ENCODE results near the gene CRIP1.
A peak's percentile ranks its signal among the peaks of the same experiment; 100 is the strongest.

The CRIP1 gene
- 10.8 to 19.0 (median 12.9) reads per million in 4 experiments for total RNA-seq

GRCh38 chr14:105486163-105486973 lies at the start of gene CRIP1:
Gene CRIP1, plus strand, starts transcription at chr14:105486886. Its CDS starts 374 bp downstream, at chr14:105487260.
- DNase-seq: no peak

GRCh38 chr14:105436891-105437722 lies 49.6 kb upstream of the CRIP1 start:
- no peak for DNase-seq

GRCh38 chr14:105437723-105438500 lies 48.8 kb upstream of the CRIP1 start:
- DNase-seq: no peak

GRCh38 chr14:105439179-105439578 lies 47.5 kb upstream of the CRIP1 start:
- no peak for DNase-seq

- no peak for DNase-seq
Measured at GRCh38 chr14:105439710-105440553, 46.8 kb upstream of the CRIP1 start.

- DNase-seq: no peak
Measured at GRCh38 chr14:105440554-105440900, 46.2 kb upstream of the CRIP1 start.

GRCh38 chr14:105440992-105441391 lies 45.7 kb upstream of the CRIP1 start:
- no peak for DNase-seq

- DNase-seq: no peak
Measured at GRCh38 chr14:105442125-105442524, 44.6 kb upstream of the CRIP1 start.

- no peak for DNase-seq
Measured at GRCh38 chr14:105442834-105443233, 43.9 kb upstream of the CRIP1 start.

- DNase-seq: no peak
Measured at GRCh38 chr14:105444859-105445258, 41.8 kb upstream of the CRIP1 start.

GRCh38 chr14:105445290-105445689 lies 41.4 kb upstream of the CRIP1 start:
- no peak for DNase-seq

- DNase-seq: no peak
Measured at GRCh38 chr14:105445901-105446845, 40.5 kb upstream of the CRIP1 start.

- DNase-seq: no peak
Measured at GRCh38 chr14:105446971-105447370, 39.7 kb upstream of the CRIP1 start.

GRCh38 chr14:105447651-105448640 lies 38.7 kb upstream of the CRIP1 start:
- DNase-seq: no peak

- peak; percentile 49 for DNase-seq
Measured at GRCh38 chr14:105448706-105449111, 38.0 kb upstream of the CRIP1 start.

- no peak for DNase-seq
Measured at GRCh38 chr14:105449276-105450122, 37.2 kb upstream of the CRIP1 start.

- DNase-seq: no peak
Measured at GRCh38 chr14:105450123-105450505, 36.6 kb upstream of the CRIP1 start.

- no peak for DNase-seq
Measured at GRCh38 chr14:105450864-105451720, 35.6 kb upstream of the CRIP1 start.
